Brain microvascular endothelial cell (primary cell): ENCODE data around the gene ABCG2.
A peak's percentile ranks its signal among the peaks of the same experiment; 100 is the strongest.

Experiments
- DNase-seq: peaks from one replicate; pipeline ENCODE4 v3.0.0-alpha.2; 2020
- H3K27ac ChIP-seq: fragments of 250-450 bp; sonication (Bioruptor Pico); 2 replicates; pipeline ENCODE4 v1.5.1; 2020; ENCODE audit warnings: mild to moderate bottlenecking, moderate library complexity
- H3K27me3 ChIP-seq: fragments of 250-450 bp; sonication (Bioruptor Pico); replicated peaks from 2 replicates; pipeline ENCODE4 v1.5.1; 2020; ENCODE audit warnings: mild to moderate bottlenecking
- H3K36me3 ChIP-seq: fragments of 250-450 bp; sonication (Bioruptor Pico); replicated peaks from 2 replicates; pipeline ENCODE4 v1.5.1; 2020; ENCODE audit warnings: mild to moderate bottlenecking
- H3K4me3 ChIP-seq: 2 replicates; pipeline ENCODE4 v1.5.1; 2011; ENCODE audit warnings: low read depth, mild to moderate bottlenecking, control low read depth, low read length, moderate library complexity
- CTCF ChIP-seq: IDR thresholded peaks from 2 replicates; pipeline ENCODE4 v1.5.1; 2011; ENCODE audit warnings: low read depth, mild to moderate bottlenecking, moderate library complexity, low read length, control low read depth, inconsistent platforms; ENCODE audit errors: missing control alignments
- in situ Hi-C: cut with HindIII; loops from 2 replicates; pipeline ENCODE4 v1.10.0; 2017; ENCODE audit warnings: low sequenced_read_pairs, low pct_ligation_motif_present

Gene ABCG2

DNA sequence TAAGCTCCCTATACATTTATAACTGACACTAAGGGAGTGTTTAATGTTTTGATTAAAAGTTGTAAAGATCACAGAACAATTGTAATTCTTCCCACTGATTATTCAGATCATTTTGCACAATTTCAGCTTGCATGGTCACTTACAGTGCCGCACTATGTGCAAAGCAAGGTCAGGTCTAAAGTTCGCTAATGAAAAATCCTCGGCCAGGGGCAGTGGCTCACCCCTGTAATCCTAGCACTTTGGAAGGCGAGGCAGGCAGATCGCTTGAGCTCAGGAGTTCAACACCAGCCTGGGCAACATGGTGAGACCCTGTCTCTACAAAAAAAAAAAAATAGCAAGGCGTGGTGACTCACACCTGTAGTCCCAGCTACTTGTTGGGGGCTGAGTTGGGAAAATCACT is 94.0 kb downstream of the ABCG2 start:
- DNase-seq: no peak
- Histone ChIP-seq H3K36me3 (peaks cover 26% of the 10 kb centered on the region), H3K27ac (no peak overlapping the region), H3K4me3 (no peak overlapping the region), H3K27me3 (no peaks in the 10 kb centered on the region)
- in situ Hi-C loops: no loop called here
- TF ChIP-seq CTCF: no peak

- in situ Hi-C loops: no loop called here
- TF ChIP-seq CTCF: no peak
- no peak for DNase-seq
These were observed 94.7 kb downstream of the ABCG2 start for GRCh38 chr4:88063634-88064296.

DNA sequence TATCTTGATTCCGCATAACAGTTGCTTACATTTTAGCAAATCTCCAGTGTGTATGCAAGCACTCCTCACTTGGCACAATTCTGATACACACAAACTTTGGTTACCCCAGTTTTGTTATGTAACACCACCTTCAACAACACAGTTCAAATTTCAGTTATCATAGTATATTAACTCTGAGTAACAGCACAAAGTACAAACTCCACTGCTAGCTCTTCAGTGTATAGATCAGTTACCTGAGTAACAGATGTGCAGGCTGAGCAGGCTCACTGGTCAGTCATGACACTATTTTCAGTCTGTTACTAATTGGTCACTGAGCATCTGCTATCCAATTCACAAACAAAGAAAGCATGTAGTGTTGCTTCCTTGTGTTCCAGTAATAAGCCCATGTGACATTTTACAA is 95.6 kb downstream of the ABCG2 start:
- Histone ChIP-seq H3K36me3 (peaks cover 19% of the 10 kb centered on the region), H3K4me3 (no peak overlapping the region), H3K27me3 (no peaks in the 10 kb centered on the region), H3K27ac (no peak overlapping the region)
- no peak for DNase-seq
- in situ Hi-C loops: no loop called here
- no peak for TF ChIP-seq CTCF

More at GRCh38 chr4:88063634-88064296, 94.7 kb downstream of the ABCG2 start:
- peaks cover 26% of the 10 kb centered on the region for H3K36me3 ChIP-seq
- no peak overlapping the region for H3K27ac ChIP-seq
- no peaks in the 10 kb centered on the region for H3K27me3 ChIP-seq
- no peak overlapping the region for H3K4me3 ChIP-seq

- no peaks in the 10 kb centered on the region for H3K27me3 ChIP-seq
- in situ Hi-C loops: no loop called here
- no peak overlapping the region for H3K27ac ChIP-seq
- H3K36me3 ChIP-seq: peaks cover 19% of the 10 kb centered on the region
- no peak overlapping the region for H3K4me3 ChIP-seq
- TF ChIP-seq CTCF: no peak
- no peak for DNase-seq
These were observed 96.1 kb downstream of the ABCG2 start for GRCh38 chr4:88062311-88062710.

DNA sequence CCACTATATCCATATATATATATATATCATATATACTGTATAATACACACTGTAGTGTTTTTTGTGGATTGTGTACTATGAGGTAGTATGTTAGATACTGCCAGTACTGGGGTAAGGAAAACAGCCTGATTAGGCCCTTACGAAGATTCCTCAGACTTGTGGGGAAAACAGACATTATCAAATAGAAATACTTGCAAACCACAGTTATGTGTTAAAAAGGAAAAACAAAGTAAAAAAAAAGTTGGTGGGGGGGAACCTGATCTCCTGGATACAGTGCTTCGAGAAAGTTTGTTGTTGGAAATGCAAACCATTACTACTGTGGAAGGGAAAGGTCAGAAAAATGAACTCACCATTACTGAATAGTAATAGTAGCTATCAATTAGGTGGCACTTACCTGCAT is 98.0 kb downstream of the ABCG2 start:
- H3K27ac ChIP-seq: no peak overlapping the region
- H3K4me3 ChIP-seq: no peak overlapping the region
- peaks cover 16% of the 10 kb centered on the region for H3K36me3 ChIP-seq
- H3K27me3 ChIP-seq: no peaks in the 10 kb centered on the region
- DNase-seq: peak; percentile 24
- TF ChIP-seq CTCF: no peak
- in situ Hi-C loops: no loop called here

DNA sequence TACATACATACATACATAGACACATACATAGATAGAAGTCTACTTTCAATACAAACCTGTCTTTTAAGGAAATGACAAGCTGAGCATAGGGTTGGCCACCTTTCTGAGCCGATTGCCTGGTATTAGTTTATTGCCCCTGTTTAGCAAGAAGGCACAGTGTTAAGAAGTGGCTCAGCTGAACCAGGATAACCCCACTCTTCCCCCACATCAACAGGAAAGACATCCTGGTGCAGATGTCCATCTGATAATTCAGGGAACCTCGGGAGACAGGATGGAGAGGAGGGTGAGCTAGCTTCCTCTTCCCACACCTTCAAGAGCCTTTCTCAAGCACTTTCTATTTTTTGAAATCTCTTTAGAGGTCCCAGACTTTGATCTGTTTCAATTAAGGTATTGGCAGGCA is 98.7 kb downstream of the ABCG2 start:
- TF ChIP-seq CTCF: no peak
- H3K27ac ChIP-seq: no peak overlapping the region
- H3K36me3 ChIP-seq: peaks cover 15% of the 10 kb centered on the region
- no peaks in the 10 kb centered on the region for H3K27me3 ChIP-seq
- no peak for DNase-seq
- in situ Hi-C loops: no loop called here
- H3K4me3 ChIP-seq: no peak overlapping the region
